Liver (tissue), 9 donors: ENCODE data around the gene PRDM10. TPM values are rescaled to one million over a fixed set of nuclear protein-coding genes. Genes with fewer than 3 reads are reported as not detected.

Experiments used
- DNase-seq: peaks from one replicate; pipeline ENCODE4 v3.0.0-alpha.2; 2017; ENCODE audit warnings: low spot score
- H3K27ac ChIP-seq, 2 donors: one replicate each; pipeline ENCODE4 v1.7.0; 2013; ENCODE audit warnings: inconsistent platforms in 2 of 2, low read length in 2 of 2, control low read depth in 1 of 2, low read depth in 1 of 2, mild to moderate bottlenecking in 1 of 2
- H3K27me3 ChIP-seq, 4 donors: one replicate each; pipeline versions ENCODE4 v1.6.1 to v1.7.0; 2013; ENCODE audit warnings: low read length in 3 of 4, inconsistent platforms in 1 of 4, mild to moderate bottlenecking in 1 of 4, moderate library complexity in 1 of 4; ENCODE audit not compliant: control insufficient read depth in 4 of 4, insufficient read depth in 4 of 4
- H3K36me3 ChIP-seq, 4 donors: one replicate each; pipeline versions ENCODE4 v1.6.1 to v1.7.0; 2013; ENCODE audit warnings: low read length in 3 of 4, mild to moderate bottlenecking in 3 of 4, low read depth in 1 of 4, moderate library complexity in 1 of 4; ENCODE audit not compliant: control insufficient read depth in 4 of 4, insufficient read depth in 3 of 4
- H3K4me1 ChIP-seq, 4 donors: one replicate each; pipeline versions ENCODE4 v1.6.1 to v1.7.0; 2013; ENCODE audit warnings: low read length in 3 of 4, mild to moderate bottlenecking in 3 of 4, moderate library complexity in 1 of 4; ENCODE audit not compliant: control insufficient read depth in 4 of 4, insufficient read depth in 4 of 4
- H3K4me3 ChIP-seq, 3 donors: one replicate each; pipeline versions ENCODE4 v1.6.1 to v1.7.0; 2013; ENCODE audit warnings: low read length in 3 of 3, control low read depth in 1 of 3, low read depth in 1 of 3, mild to moderate bottlenecking in 1 of 3
- H3K9ac ChIP-seq, 2 donors: one replicate each; pipeline ENCODE4 v1.7.0; 2013; ENCODE audit warnings: low read length in 2 of 2, mild to moderate bottlenecking in 2 of 2, moderate library complexity in 2 of 2, control low read depth in 1 of 2, low read depth in 1 of 2
- H3K9me3 ChIP-seq, 4 donors: one replicate each; pipeline versions ENCODE4 v1.6.1 to v1.7.0; 2013; ENCODE audit warnings: low read length in 3 of 4; ENCODE audit not compliant: control insufficient read depth in 4 of 4
- EGR1 ChIP-seq, 2 donors: IDR thresholded peaks; 2 replicates each; pipeline ENCODE4 v1.6.1; 2016 to 2018; ENCODE audit warnings: antibody characterized with exemption in 2 of 2, low read depth in 2 of 2
- FOXA1 ChIP-seq: IDR thresholded peaks from 2 replicates; pipeline ENCODE4 v1.6.1; 2016; ENCODE audit warnings: antibody characterized with exemption
- FOXA2 ChIP-seq: IDR thresholded peaks from 2 replicates; pipeline ENCODE4 v1.6.1; 2016; ENCODE audit warnings: antibody characterized with exemption
- GABPA ChIP-seq, 2 donors: IDR thresholded peaks in 1 of 2; conservative IDR thresholded peaks in 1 of 2; 2 replicates each; pipeline ENCODE4 v1.6.1; 2016; ENCODE audit warnings: antibody characterized with exemption in 2 of 2, mild to moderate bottlenecking in 1 of 2, moderate library complexity in 1 of 2
- HNF4G ChIP-seq: IDR thresholded peaks from 2 replicates; pipeline ENCODE4 v1.6.1; 2016; ENCODE audit warnings: antibody characterized with exemption
- JUND ChIP-seq, 2 donors: IDR thresholded peaks; 2 replicates each; pipeline ENCODE4 v1.6.1; 2016; ENCODE audit warnings: antibody characterized with exemption in 2 of 2
- NR2F2 ChIP-seq: IDR thresholded peaks from 2 replicates; pipeline ENCODE4 v1.6.1; 2016; ENCODE audit warnings: antibody characterized with exemption
- RAD21 ChIP-seq, 2 donors: IDR thresholded peaks; 2 replicates each; pipeline ENCODE4 v1.6.1; 2016; ENCODE audit warnings: antibody characterized with exemption in 2 of 2, mild to moderate bottlenecking in 2 of 2
- RXRA ChIP-seq, 2 donors: IDR thresholded peaks; 2 replicates each; pipeline ENCODE4 v1.6.1; 2017 to 2018; ENCODE audit warnings: antibody characterized with exemption in 2 of 2, mild to moderate bottlenecking in 1 of 2
- SP1 ChIP-seq: IDR thresholded peaks from 2 replicates; pipeline ENCODE4 v1.6.1; 2018; ENCODE audit warnings: antibody characterized with exemption, mild to moderate bottlenecking
- TAF1 ChIP-seq: conservative IDR thresholded peaks from 2 replicates; pipeline ENCODE4 v1.6.1; 2016; ENCODE audit warnings: antibody characterized with exemption, mild to moderate bottlenecking
- YY1 ChIP-seq: IDR thresholded peaks from 2 replicates; pipeline ENCODE4 v1.6.1; 2016; ENCODE audit warnings: antibody characterized with exemption, mild to moderate bottlenecking
- WGBS: extraction: QIAGEN DNeasy Blood & Tissue Kit; methylation state at CpG from one replicate; pipeline ENCODE4 v1.1.7; 2013; 5-methylcytosine and 5-hydroxymethylcytosine counted together
- polyA plus RNA-seq, 2 donors: library from polyadenylated mRNA; stranded (reverse) in 1 of 2; unstranded in 1 of 2; fragments of 200-250 nt in 1 of 2; fragments of >200 nt in 1 of 2; fragmentation: Nextera tagmentation in 1 of 2; extraction: Ambion mirVana in 1 of 2; gene quantifications; one replicate each; pipeline versions ENCODE4 v1.2.1 to v1.2.3, GENCODE V29; 2013 to 2015
- total RNA-seq, 2 donors: library from RNA; depleted of rRNA; stranded (reverse); fragments of >200 nt; gene quantifications; one replicate each; pipeline ENCODE4 v1.2.3, GENCODE V29; 2014
- TF ChIP-seq, protein P1 (sequence below): IDR thresholded peaks from 2 replicates; pipeline ENCODE4 v1.6.1; 2016; ENCODE audit warnings: antibody characterized with exemption
- TF ChIP-seq, protein P2 (sequence below): IDR thresholded peaks from 2 replicates; pipeline ENCODE4 v1.6.1; 2016; ENCODE audit warnings: antibody characterized with exemption, mild to moderate bottlenecking
- TF ChIP-seq, protein P3 (sequence below): IDR thresholded peaks from 2 replicates; pipeline ENCODE4 v1.6.1; 2016; ENCODE audit warnings: antibody characterized with exemption
- TF ChIP-seq, protein P4 (sequence below): fragments of 150-350 bp; IDR thresholded peaks from 2 replicates; pipeline ENCODE4 v1.5.1; 2017; ENCODE audit warnings: improper control_type of control experiment, low read depth, low read length; ENCODE audit not compliant: missing input control
- donor health status: healthy.
- donor health status: healthy.
- donor health status: healthy.
- donor health status: healthy.
- donor health status: healthy.

PRDM10 gene
- total and polyA plus RNA-seq, 4 donors = 1.4 to 7.2 (median 3.9) TPM

DNA sequence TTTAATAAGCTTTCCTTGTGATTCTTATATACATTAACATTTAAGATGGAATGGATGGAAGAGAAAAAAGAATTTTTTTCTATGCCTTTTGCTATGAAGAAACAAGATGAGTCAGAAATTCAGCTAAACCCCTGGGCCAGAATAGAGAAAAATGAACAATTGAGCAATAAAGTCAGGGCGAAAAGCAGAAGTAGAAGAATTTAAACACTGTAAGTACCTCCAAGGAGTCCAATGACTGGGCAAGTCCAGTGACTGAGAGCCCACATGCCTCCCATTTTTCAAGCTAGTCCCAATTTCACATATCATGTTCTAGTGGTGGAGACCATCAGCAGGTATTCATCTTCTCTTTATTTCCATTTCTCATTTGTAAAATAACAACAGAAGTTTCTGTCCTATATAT lies 48.4 kb upstream of the PRDM10 start:
- Histone ChIP-seq H3K36me3 (no peaks in the 10 kb centered on the region), H3K4me3 (no peak overlapping the region), H3K9me3 (peaks cover 0 to 2% (median 1%) of the 10 kb centered on the region in 4 donors), H3K9ac (no peak overlapping the region), H3K27me3 (no peaks in the 10 kb centered on the region), H3K4me1 (no peaks in the 10 kb centered on the region), H3K27ac (no peak overlapping the region)
- 83% methylated on average over 1 of the region's 1 CpG for WGBS
- no peak for TF ChIP-seq FOXA1
- TF ChIP-seq RXRA (IDR thresholded peaks at IDR 0.05) = no peak
- TF ChIP-seq GABPA (IDR thresholded peaks at IDR 0.05 in 1 of 2, conservative IDR thresholded peaks at IDR 0.05 in 1 of 2) = no peak
- TF ChIP-seq HNF4G = no peak
- no peak for TF ChIP-seq FOXA2
- TF ChIP-seq YY1 = no peak
- no peak for TF ChIP-seq RAD21 (IDR thresholded peaks at IDR 0.05)
- no peak for TF ChIP-seq TAF1
- TF ChIP-seq EGR1 (IDR thresholded peaks at IDR 0.05; ENCODE audit: low read depth in 2 of 2) = no peak
- no peak for TF ChIP-seq JUND (IDR thresholded peaks at IDR 0.05)
- TF ChIP-seq SP1 = no peak
- TF ChIP-seq, protein P1, sequence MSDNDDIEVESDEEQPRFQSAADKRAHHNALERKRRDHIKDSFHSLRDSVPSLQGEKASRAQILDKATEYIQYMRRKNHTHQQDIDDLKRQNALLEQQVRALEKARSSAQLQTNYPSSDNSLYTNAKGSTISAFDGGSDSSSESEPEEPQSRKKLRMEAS = no peak
- TF ChIP-seq, protein P2, sequence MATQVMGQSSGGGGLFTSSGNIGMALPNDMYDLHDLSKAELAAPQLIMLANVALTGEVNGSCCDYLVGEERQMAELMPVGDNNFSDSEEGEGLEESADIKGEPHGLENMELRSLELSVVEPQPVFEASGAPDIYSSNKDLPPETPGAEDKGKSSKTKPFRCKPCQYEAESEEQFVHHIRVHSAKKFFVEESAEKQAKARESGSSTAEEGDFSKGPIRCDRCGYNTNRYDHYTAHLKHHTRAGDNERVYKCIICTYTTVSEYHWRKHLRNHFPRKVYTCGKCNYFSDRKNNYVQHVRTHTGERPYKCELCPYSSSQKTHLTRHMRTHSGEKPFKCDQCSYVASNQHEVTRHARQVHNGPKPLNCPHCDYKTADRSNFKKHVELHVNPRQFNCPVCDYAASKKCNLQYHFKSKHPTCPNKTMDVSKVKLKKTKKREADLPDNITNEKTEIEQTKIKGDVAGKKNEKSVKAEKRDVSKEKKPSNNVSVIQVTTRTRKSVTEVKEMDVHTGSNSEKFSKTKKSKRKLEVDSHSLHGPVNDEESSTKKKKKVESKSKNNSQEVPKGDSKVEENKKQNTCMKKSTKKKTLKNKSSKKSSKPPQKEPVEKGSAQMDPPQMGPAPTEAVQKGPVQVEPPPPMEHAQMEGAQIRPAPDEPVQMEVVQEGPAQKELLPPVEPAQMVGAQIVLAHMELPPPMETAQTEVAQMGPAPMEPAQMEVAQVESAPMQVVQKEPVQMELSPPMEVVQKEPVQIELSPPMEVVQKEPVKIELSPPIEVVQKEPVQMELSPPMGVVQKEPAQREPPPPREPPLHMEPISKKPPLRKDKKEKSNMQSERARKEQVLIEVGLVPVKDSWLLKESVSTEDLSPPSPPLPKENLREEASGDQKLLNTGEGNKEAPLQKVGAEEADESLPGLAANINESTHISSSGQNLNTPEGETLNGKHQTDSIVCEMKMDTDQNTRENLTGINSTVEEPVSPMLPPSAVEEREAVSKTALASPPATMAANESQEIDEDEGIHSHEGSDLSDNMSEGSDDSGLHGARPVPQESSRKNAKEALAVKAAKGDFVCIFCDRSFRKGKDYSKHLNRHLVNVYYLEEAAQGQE = no peak
- TF ChIP-seq, protein P3, sequence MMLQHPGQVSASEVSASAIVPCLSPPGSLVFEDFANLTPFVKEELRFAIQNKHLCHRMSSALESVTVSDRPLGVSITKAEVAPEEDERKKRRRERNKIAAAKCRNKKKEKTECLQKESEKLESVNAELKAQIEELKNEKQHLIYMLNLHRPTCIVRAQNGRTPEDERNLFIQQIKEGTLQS = no peak
- TF ChIP-seq NR2F2 = no peak
- TF ChIP-seq, protein P4, sequence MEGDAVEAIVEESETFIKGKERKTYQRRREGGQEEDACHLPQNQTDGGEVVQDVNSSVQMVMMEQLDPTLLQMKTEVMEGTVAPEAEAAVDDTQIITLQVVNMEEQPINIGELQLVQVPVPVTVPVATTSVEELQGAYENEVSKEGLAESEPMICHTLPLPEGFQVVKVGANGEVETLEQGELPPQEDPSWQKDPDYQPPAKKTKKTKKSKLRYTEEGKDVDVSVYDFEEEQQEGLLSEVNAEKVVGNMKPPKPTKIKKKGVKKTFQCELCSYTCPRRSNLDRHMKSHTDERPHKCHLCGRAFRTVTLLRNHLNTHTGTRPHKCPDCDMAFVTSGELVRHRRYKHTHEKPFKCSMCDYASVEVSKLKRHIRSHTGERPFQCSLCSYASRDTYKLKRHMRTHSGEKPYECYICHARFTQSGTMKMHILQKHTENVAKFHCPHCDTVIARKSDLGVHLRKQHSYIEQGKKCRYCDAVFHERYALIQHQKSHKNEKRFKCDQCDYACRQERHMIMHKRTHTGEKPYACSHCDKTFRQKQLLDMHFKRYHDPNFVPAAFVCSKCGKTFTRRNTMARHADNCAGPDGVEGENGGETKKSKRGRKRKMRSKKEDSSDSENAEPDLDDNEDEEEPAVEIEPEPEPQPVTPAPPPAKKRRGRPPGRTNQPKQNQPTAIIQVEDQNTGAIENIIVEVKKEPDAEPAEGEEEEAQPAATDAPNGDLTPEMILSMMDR = no peak
- DNase-seq = no peak

DNA sequence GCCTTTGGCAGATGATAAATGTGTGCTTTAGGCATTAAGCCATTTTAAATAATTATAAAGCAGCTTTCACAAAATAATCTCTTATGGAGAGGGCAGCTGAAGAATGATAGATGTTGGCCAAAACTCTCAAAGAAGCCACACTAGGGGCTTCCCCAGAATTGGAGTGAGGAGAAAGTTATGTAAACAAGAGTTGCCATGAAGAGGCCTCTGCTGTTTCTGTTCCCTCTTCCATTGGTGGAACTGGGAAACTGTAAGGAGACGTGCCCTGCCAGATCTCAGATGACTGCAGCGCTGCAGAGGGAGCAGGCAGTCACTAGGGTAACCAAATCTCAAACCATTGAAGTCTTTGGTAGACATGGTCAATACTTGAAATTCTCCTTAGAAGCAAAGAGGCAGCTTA lies 47.6 kb upstream of the PRDM10 start:
- Histone ChIP-seq H3K4me3 (no peak overlapping the region), H3K9me3 (peaks cover 0 to 2% (median 1%) of the 10 kb centered on the region in 4 donors), H3K36me3 (no peaks in the 10 kb centered on the region), H3K27ac (no peak overlapping the region), H3K9ac (no peak overlapping the region), H3K4me1 (no peaks in the 10 kb centered on the region), H3K27me3 (no peaks in the 10 kb centered on the region)
- TF ChIP-seq RAD21 (IDR thresholded peaks at IDR 0.05) = no peak
- DNase-seq = no peak
- 77% methylated on average over 2 of the region's 2 CpGs for WGBS
